Measurements from ENCODE around the gene CFAP126. TPM values are rescaled to one million over a fixed set of nuclear protein-coding genes. Genes with fewer than 3 reads are reported as not detected.
"Not testable (repeated sequence)": the region's sequence is repeated elsewhere in the genome, so short reads cannot be mapped to it uniquely, and the experiment has no call there.

CFAP126 gene
- total RNA-seq, 4 donors from 2014 or later, result not detected

DNA sequence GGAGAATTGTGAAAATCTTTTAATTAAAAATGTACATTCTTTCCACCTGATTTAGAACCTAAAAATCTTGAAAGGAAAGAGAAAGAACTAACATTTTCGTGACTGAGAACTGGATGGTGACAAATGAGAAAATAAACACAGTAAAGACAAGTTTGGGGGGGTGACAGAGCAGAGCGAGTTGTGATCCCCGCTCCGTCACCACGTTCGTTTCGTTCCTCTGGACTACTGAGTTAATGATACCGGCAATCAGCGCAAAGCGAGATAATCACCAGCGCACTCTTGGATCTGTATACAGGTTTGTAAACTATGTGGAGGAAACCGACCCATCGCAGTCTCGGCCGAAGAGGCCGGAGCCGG, 31.2 kb upstream of the CFAP126 start:
- TF ChIP-seq, protein P1, sequence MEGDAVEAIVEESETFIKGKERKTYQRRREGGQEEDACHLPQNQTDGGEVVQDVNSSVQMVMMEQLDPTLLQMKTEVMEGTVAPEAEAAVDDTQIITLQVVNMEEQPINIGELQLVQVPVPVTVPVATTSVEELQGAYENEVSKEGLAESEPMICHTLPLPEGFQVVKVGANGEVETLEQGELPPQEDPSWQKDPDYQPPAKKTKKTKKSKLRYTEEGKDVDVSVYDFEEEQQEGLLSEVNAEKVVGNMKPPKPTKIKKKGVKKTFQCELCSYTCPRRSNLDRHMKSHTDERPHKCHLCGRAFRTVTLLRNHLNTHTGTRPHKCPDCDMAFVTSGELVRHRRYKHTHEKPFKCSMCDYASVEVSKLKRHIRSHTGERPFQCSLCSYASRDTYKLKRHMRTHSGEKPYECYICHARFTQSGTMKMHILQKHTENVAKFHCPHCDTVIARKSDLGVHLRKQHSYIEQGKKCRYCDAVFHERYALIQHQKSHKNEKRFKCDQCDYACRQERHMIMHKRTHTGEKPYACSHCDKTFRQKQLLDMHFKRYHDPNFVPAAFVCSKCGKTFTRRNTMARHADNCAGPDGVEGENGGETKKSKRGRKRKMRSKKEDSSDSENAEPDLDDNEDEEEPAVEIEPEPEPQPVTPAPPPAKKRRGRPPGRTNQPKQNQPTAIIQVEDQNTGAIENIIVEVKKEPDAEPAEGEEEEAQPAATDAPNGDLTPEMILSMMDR (IDR thresholded peaks at IDR 0.05 in 4 of 5, conservative IDR thresholded peaks at IDR 0.05 in 1 of 5), result no peak
- no peak for TF ChIP-seq POLR2A (IDR thresholded peaks at IDR 0.05)
- ATAC-seq, result peak; percentile 40 to 42
- intact Hi-C loops (cut with DNase I; ENCODE audit: low total_unique reads), result loop anchor here (1.0 kb wide), 2 partner anchors 9 to 354 kb away; partner anchors contain the start of gene USF1

DNA sequence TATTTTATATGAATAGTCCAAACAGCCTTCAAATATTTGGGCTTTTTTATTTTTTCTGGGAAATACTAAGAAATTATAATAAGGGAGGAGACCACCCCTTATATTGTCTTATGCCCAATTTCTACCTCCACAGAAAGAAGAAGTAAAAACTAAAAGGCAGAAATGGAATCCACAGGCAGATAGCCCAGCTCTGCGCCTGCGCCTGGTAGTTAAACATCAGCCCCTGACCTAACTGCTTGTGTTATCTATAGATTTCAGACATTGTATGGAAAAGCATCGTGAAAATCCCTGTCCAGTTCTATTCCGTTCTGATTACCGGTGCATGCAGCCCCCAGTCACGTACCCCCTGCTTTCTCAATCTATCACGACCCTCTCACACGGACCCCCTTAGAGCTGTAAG, 29.4 kb upstream of the CFAP126 start:
- H3K27me3 ChIP-seq; H3K27ac ChIP-seq; H3K4me3 ChIP-seq; in situ Hi-C loops (cut with MboI; ENCODE audit: low sequenced_read_pairs in 4 of 4); ATAC-seq; intact Hi-C loops (cut with DNase I; ENCODE audit: low total_unique reads); H3K9me3 ChIP-seq; H3K36me3 ChIP-seq; H3K4me1 ChIP-seq; DNase-seq: not testable (repeated sequence)

More for the DNA sequence above, 31.2 kb upstream of the CFAP126 start:
- no peak for DNase-seq
- no peaks in the 10 kb centered on the region for H3K36me3 ChIP-seq
- peak overlapping the region; percentile 78 to 89 (median 86) for H3K4me3 ChIP-seq
- no peaks in the 10 kb centered on the region for H3K27me3 ChIP-seq
- H3K27ac ChIP-seq, result peak overlapping the region; percentile 96 to 99 (median 99)
- peaks cover 4 to 7% of the 10 kb centered on the region in 2 donors for H3K4me1 ChIP-seq
- H3K9me3 ChIP-seq, result no peaks in the 10 kb centered on the region
- in situ Hi-C loops (cut with MboI; ENCODE audit: low sequenced_read_pairs in 4 of 4), result no loop called here

DNA sequence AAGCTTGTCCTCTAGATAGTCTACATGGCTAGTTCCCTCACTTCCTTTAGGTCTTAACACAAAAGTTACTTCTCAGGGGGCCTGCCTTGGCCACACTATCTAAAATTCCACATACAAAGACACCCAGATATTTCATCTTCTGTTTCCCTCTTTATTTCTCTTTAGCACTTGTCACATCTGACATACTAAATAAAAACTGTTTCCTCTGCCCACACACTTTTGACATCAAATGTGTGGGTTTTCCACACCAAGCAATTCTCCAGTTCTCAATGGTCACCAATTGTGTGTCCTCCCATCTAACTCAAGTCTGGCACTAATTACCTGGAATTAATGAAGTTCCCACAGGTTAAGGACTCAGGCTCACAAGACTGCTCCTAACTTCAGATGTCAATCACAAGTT, 25.5 kb upstream of the CFAP126 start:
- in situ Hi-C loops (cut with MboI; ENCODE audit: low sequenced_read_pairs in 4 of 4), result no loop called here
- intact Hi-C loops (cut with DNase I; ENCODE audit: low total_unique reads), result no loop called here
- Histone ChIP-seq H3K9me3 (no peaks in the 10 kb centered on the region), H3K36me3 (no peaks in the 10 kb centered on the region), H3K4me3 (no peak overlapping the region), H3K4me1 (peaks cover 9 to 11% of the 10 kb centered on the region in 2 donors), H3K27me3 (no peaks in the 10 kb centered on the region), H3K27ac (no peak overlapping the region)
- no peak for ATAC-seq
- no peak for DNase-seq
- TF ChIP-seq POLR2A (IDR thresholded peaks at IDR 0.05), result no peak
- TF ChIP-seq, protein P1 (IDR thresholded peaks at IDR 0.05 in 4 of 5, conservative IDR thresholded peaks at IDR 0.05 in 1 of 5), result no peak

DNA sequence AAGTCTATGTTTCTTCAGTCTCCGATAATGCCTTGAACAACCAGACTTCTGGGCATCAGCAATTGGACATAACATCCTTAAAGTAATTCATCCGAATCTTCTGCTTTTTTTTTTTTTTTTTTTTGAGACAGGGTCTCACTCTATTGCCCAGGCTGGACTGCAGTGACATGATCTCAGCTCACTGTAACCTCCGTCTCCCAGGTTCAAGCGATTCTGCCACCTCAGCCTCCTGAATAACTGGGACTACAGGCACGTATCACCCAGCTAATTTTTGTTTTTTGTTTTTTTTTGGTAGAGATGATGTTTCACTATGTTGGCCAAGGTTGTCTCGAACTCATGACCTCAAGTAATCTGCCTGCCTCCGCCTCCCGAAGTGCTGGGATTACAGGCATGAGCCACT, 23.9 kb upstream of the CFAP126 start:
- ATAC-seq (no peak), DNase-seq (no peak)
- in situ Hi-C loops (cut with MboI; ENCODE audit: low sequenced_read_pairs in 4 of 4) (no loop called here), intact Hi-C loops (cut with DNase I; ENCODE audit: low total_unique reads) (no loop called here)
- peaks cover 9 to 11% of the 10 kb centered on the region in 2 donors for H3K4me1 ChIP-seq
- no peaks in the 10 kb centered on the region for H3K9me3 ChIP-seq
- no peaks in the 10 kb centered on the region for H3K36me3 ChIP-seq
- no peaks in the 10 kb centered on the region for H3K27me3 ChIP-seq
- no peak overlapping the region for H3K4me3 ChIP-seq
- TF ChIP-seq POLR2A (IDR thresholded peaks at IDR 0.05), result no peak
- TF ChIP-seq, protein P1 (IDR thresholded peaks at IDR 0.05 in 4 of 5, conservative IDR thresholded peaks at IDR 0.05 in 1 of 5), result no peak
- no peak overlapping the region for H3K27ac ChIP-seq

- H3K27me3 ChIP-seq; intact Hi-C loops (cut with DNase I; ENCODE audit: low total_unique reads); H3K36me3 ChIP-seq; DNase-seq; in situ Hi-C loops (cut with MboI; ENCODE audit: low sequenced_read_pairs in 4 of 4); ATAC-seq; H3K9me3 ChIP-seq: not testable (repeated sequence)
- Histone ChIP-seq H3K4me3 (peak overlapping the region in 1 of 4 donors; percentile 61), H3K27ac (peak overlapping the region in 1 of 4 donors; percentile 93), H3K4me1 (peaks cover 9 to 11% of the 10 kb centered on the region in 2 donors)
These were observed 23.5 kb upstream of the CFAP126 start for GRCh38 chr1:161391136-161391535.

GRCh38 chr1:161390559-161390858, 22.8 kb upstream of the CFAP126 start:
- no peaks in the 10 kb centered on the region for H3K9me3 ChIP-seq
- H3K27me3 ChIP-seq, result no peaks in the 10 kb centered on the region
- peaks cover 9 to 11% of the 10 kb centered on the region in 2 donors for H3K4me1 ChIP-seq
- intact Hi-C loops (cut with DNase I; ENCODE audit: low total_unique reads), result loop anchor here (1.0 kb wide), 1 partner anchor 9 kb away; no protein-coding TSS in a partner anchor
- in situ Hi-C loops (cut with MboI; ENCODE audit: low sequenced_read_pairs in 4 of 4), result no loop called here
- H3K27ac ChIP-seq, result peak overlapping the region; percentile 80 to 95 (median 88)
- no peaks in the 10 kb centered on the region for H3K36me3 ChIP-seq
- ATAC-seq (no peak), DNase-seq (no peak)
- H3K4me3 ChIP-seq, result peak overlapping the region; percentile 61 to 82 (median 76)
- no peak for TF ChIP-seq POLR2A (IDR thresholded peaks at IDR 0.05)
- TF ChIP-seq, protein P1 (IDR thresholded peaks at IDR 0.05 in 4 of 5, conservative IDR thresholded peaks at IDR 0.05 in 1 of 5), result no peak

All from gastrocnemius medialis (tissue), 4 donors.